Activated CD4-positive, alpha-beta memory T cell treated with anti-CD3 and anti-CD28 coated beads for 36 hours (primary cell): ENCODE results near the gene BSN. TPM values are rescaled to one million over a fixed set of nuclear protein-coding genes. Genes with fewer than 3 reads are reported as not detected.

Source experiments
- CTCF ChIA-PET: fragments of 350-600 bp; sonication (Branson Sonifier 250); formaldehyde crosslinking; loops from one replicate; lab custom pipeline; 2021; ENCODE audit warnings: antibody characterized with exemption, inconsistent platforms; lab: Charles Lee
- POLR2A ChIA-PET: fragments of 350-600 bp; sonication (Branson Sonifier 250); formaldehyde crosslinking; loops from one replicate; lab custom pipeline; 2021; ENCODE audit warnings: antibody characterized with exemption; lab: Charles Lee
- DNase-seq: peaks from one replicate; pipeline ENCODE4 v3.0.0-alpha.2; 2020
- H3K27ac Mint-ChIP-seq: one replicate; pipeline ENCODE4 v1.8.0; 2021; ENCODE audit warnings: mixed read lengths
- H3K27me3 Mint-ChIP-seq: one replicate; pipeline ENCODE4 v1.8.0; 2021; ENCODE audit warnings: mixed read lengths
- H3K36me3 Mint-ChIP-seq: one replicate; pipeline ENCODE4 v1.8.0; 2021; ENCODE audit warnings: mixed read lengths
- H3K4me1 Mint-ChIP-seq: one replicate; pipeline ENCODE4 v1.8.0; 2021; ENCODE audit warnings: low read depth, mixed read lengths
- H3K4me3 Mint-ChIP-seq: one replicate; pipeline ENCODE4 v1.8.0; 2021; ENCODE audit warnings: mild to moderate bottlenecking, mixed read lengths
- H3K9me3 Mint-ChIP-seq: one replicate; pipeline ENCODE4 v1.8.0; 2021; ENCODE audit warnings: mixed read lengths
- intact Hi-C: fragments of 100-400 bp; cut with micrococcal nuclease; formaldehyde crosslinking; loops from one replicate; pipeline ENCODE4 v1.15.1; 2023
- total RNA-seq, 2 experiments: library from RNA; stranded (reverse); gene quantifications; one replicate each; pipeline ENCODE4 v1.2.3, GENCODE V29; 2021

The BSN gene
- total RNA-seq, 2 experiments from 2014 or later, result 0.05 to 0.07 TPM

- H3K27me3 Mint-ChIP-seq, result no peaks in the 10 kb centered on the region
- intact Hi-C loops, result no loop called here
- no peaks in the 10 kb centered on the region for H3K36me3 Mint-ChIP-seq
- no peaks in the 10 kb centered on the region for H3K4me1 Mint-ChIP-seq
- no peak for DNase-seq
- ChIA-PET CTCF (interaction anchor here (0.9 kb wide), 1 partner anchor 113 kb away, joined by 4 read pairs; no protein-coding TSS in a partner anchor), POLR2A (no interaction called here)
- no peak overlapping the region for H3K27ac Mint-ChIP-seq
- H3K4me3 Mint-ChIP-seq, result no peak overlapping the region
- no peaks in the 10 kb centered on the region for H3K9me3 Mint-ChIP-seq
These were observed 98.7 kb downstream of the BSN start for GRCh38 chr3:49652903-49653415.

GRCh38 chr3:49653621-49654020 is 99.3 kb downstream of the BSN start:
- Mint-ChIP-seq H3K4me3 (no peak overlapping the region), H3K27ac (no peak overlapping the region), H3K4me1 (no peaks in the 10 kb centered on the region), H3K36me3 (no peaks in the 10 kb centered on the region), H3K27me3 (no peaks in the 10 kb centered on the region), H3K9me3 (no peaks in the 10 kb centered on the region)
- DNase-seq, result no peak
- intact Hi-C loops, result no loop called here
- CTCF ChIA-PET, result no interaction called here
- POLR2A ChIA-PET, result no interaction called here

GRCh38 chr3:49654176-49654825 is 100.0 kb downstream of the BSN start:
- DNase-seq, result no peak
- intact Hi-C loops, result no loop called here
- H3K36me3 Mint-ChIP-seq, result no peaks in the 10 kb centered on the region
- CTCF ChIA-PET, result interaction anchor here (0.6 to 1.1 kb wide), 3 partner anchors 9 to 488 kb away, joined by 3 read pairs; no protein-coding TSS in a partner anchor
- POLR2A ChIA-PET, result no interaction called here
- H3K27ac Mint-ChIP-seq, result no peak overlapping the region
- no peak overlapping the region for H3K4me3 Mint-ChIP-seq
- H3K27me3 Mint-ChIP-seq, result no peaks in the 10 kb centered on the region
- H3K4me1 Mint-ChIP-seq, result no peaks in the 10 kb centered on the region
- no peaks in the 10 kb centered on the region for H3K9me3 Mint-ChIP-seq

GRCh38 chr3:49654955-49655556 is 100.8 kb downstream of the BSN start:
- H3K27ac Mint-ChIP-seq, result no peak overlapping the region
- no peaks in the 10 kb centered on the region for H3K9me3 Mint-ChIP-seq
- POLR2A ChIA-PET, result no interaction called here
- H3K4me3 Mint-ChIP-seq, result no peak overlapping the region
- H3K27me3 Mint-ChIP-seq, result no peaks in the 10 kb centered on the region
- CTCF ChIA-PET, result interaction anchor here (1.0 to 1.1 kb wide), 2 partner anchors 9 to 115 kb away, joined by 3 read pairs; no protein-coding TSS in a partner anchor
- intact Hi-C loops, result no loop called here
- no peaks in the 10 kb centered on the region for H3K4me1 Mint-ChIP-seq
- no peaks in the 10 kb centered on the region for H3K36me3 Mint-ChIP-seq
- no peak for DNase-seq

- ChIA-PET CTCF (interaction anchor here (1.0 to 2.1 kb wide), 2 partner anchors 113 to 116 kb away, joined by 3 to 12 read pairs; no protein-coding TSS in a partner anchor), POLR2A (no interaction called here)
- Mint-ChIP-seq H3K27me3 (no peaks in the 10 kb centered on the region), H3K9me3 (no peaks in the 10 kb centered on the region), H3K36me3 (no peaks in the 10 kb centered on the region), H3K4me3 (no peak overlapping the region), H3K27ac (no peak overlapping the region), H3K4me1 (no peaks in the 10 kb centered on the region)
- no peak for DNase-seq
- intact Hi-C loops, result no loop called here
These were observed 101.5 kb downstream of the BSN start for GRCh38 chr3:49655731-49656285.

- H3K27ac Mint-ChIP-seq, result no peak overlapping the region
- DNase-seq, result no peak
- no peaks in the 10 kb centered on the region for H3K27me3 Mint-ChIP-seq
- intact Hi-C loops, result no loop called here
- CTCF ChIA-PET, result interaction anchor here (1.0 to 2.1 kb wide), 2 partner anchors 114 to 117 kb away, joined by 3 to 12 read pairs; no protein-coding TSS in a partner anchor
- no peaks in the 10 kb centered on the region for H3K4me1 Mint-ChIP-seq
- H3K36me3 Mint-ChIP-seq, result no peaks in the 10 kb centered on the region
- no peaks in the 10 kb centered on the region for H3K9me3 Mint-ChIP-seq
- POLR2A ChIA-PET, result no interaction called here
- no peak overlapping the region for H3K4me3 Mint-ChIP-seq
These were observed 102.3 kb downstream of the BSN start for GRCh38 chr3:49656541-49657112.

GRCh38 chr3:49657208-49657915 is 103.1 kb downstream of the BSN start:
- CTCF ChIA-PET, result interaction anchor here (2.1 kb wide), 1 partner anchor 117 kb away, joined by 12 read pairs; no protein-coding TSS in a partner anchor
- no peak overlapping the region for H3K4me3 Mint-ChIP-seq
- H3K27me3 Mint-ChIP-seq, result no peaks in the 10 kb centered on the region
- POLR2A ChIA-PET, result no interaction called here
- intact Hi-C loops, result no loop called here
- no peak overlapping the region for H3K27ac Mint-ChIP-seq
- H3K36me3 Mint-ChIP-seq, result no peaks in the 10 kb centered on the region
- DNase-seq, result no peak
- H3K4me1 Mint-ChIP-seq, result no peaks in the 10 kb centered on the region
- H3K9me3 Mint-ChIP-seq, result no peaks in the 10 kb centered on the region

- no peak overlapping the region for H3K4me3 Mint-ChIP-seq
- no peaks in the 10 kb centered on the region for H3K36me3 Mint-ChIP-seq
- H3K9me3 Mint-ChIP-seq, result no peaks in the 10 kb centered on the region
- ChIA-PET CTCF (no interaction called here), POLR2A (no interaction called here)
- H3K4me1 Mint-ChIP-seq, result no peaks in the 10 kb centered on the region
- no peak overlapping the region for H3K27ac Mint-ChIP-seq
- no peaks in the 10 kb centered on the region for H3K27me3 Mint-ChIP-seq
- DNase-seq, result no peak
- intact Hi-C loops, result no loop called here
These were observed 104.4 kb downstream of the BSN start for GRCh38 chr3:49658711-49659110.

GRCh38 chr3:49659756-49660155 is 105.5 kb downstream of the BSN start:
- no peak for DNase-seq
- Mint-ChIP-seq H3K4me1 (no peaks in the 10 kb centered on the region), H3K4me3 (no peak overlapping the region), H3K9me3 (no peaks in the 10 kb centered on the region), H3K27ac (no peak overlapping the region), H3K36me3 (no peaks in the 10 kb centered on the region), H3K27me3 (no peaks in the 10 kb centered on the region)
- POLR2A ChIA-PET, result no interaction called here
- CTCF ChIA-PET, result interaction anchor here (1.4 kb wide), 1 partner anchor 120 kb away, joined by 4 read pairs; no protein-coding TSS in a partner anchor
- intact Hi-C loops, result no loop called here

GRCh38 chr3:49661281-49661680 is 107.0 kb downstream of the BSN start:
- POLR2A ChIA-PET, result no interaction called here
- intact Hi-C loops, result no loop called here
- Mint-ChIP-seq H3K9me3 (no peaks in the 10 kb centered on the region), H3K4me1 (no peaks in the 10 kb centered on the region), H3K27me3 (no peaks in the 10 kb centered on the region), H3K27ac (no peak overlapping the region), H3K4me3 (no peak overlapping the region), H3K36me3 (no peaks in the 10 kb centered on the region)
- DNase-seq, result no peak
- CTCF ChIA-PET, result no interaction called here

- POLR2A ChIA-PET, result no interaction called here
- no peaks in the 10 kb centered on the region for H3K27me3 Mint-ChIP-seq
- intact Hi-C loops, result no loop called here
- no peak overlapping the region for H3K27ac Mint-ChIP-seq
- CTCF ChIA-PET, result no interaction called here
- no peaks in the 10 kb centered on the region for H3K36me3 Mint-ChIP-seq
- no peak for DNase-seq
- H3K9me3 Mint-ChIP-seq, result no peaks in the 10 kb centered on the region
- H3K4me3 Mint-ChIP-seq, result no peak overlapping the region
- H3K4me1 Mint-ChIP-seq, result no peaks in the 10 kb centered on the region
These were observed 107.7 kb downstream of the BSN start for GRCh38 chr3:49662021-49662420.
